ENCODE results near the gene ZNF688. TPM values are rescaled to one million over a fixed set of nuclear protein-coding genes. Genes with fewer than 3 reads are reported as not detected.

The ZNF688 gene
- total and polyA plus RNA-seq, 2 of the 13 experiments (the other 11 are each of a cell fraction or from before 2014, with no cell fraction given): 2.4 to 5.4 TPM

GRCh38 chr16:30604316-30604947 lies 32.9 kb upstream of the ZNF688 start (continued):
- TF ChIP-seq, protein P1, sequence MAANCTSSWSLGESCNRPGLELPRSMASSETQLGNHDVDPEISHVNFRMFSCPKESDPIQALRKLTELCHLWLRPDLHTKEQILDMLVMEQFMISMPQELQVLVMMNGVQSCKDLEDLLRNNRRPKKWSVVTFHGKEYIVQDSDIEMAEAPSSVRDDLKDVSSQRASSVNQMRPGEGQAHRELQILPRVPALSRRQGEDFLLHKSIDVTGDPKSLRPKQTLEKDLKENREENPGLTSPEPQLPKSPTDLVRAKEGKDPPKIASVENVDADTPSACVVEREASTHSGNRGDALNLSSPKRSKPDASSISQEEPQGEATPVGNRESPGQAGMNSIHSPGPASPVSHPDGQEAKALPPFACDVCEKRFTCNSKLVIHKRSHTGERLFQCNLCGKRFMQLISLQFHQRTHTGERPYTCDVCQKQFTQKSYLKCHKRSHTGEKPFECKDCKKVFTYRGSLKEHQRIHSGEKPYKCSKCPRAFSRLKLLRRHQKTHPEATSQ (CRISPR knock-in tag; IDR thresholded peaks at IDR 0.05; ENCODE audit: borderline replicate concordance): no peak
- no peak for TF ChIP-seq SNAI1 (CRISPR knock-in tag; IDR thresholded peaks at IDR 0.05; ENCODE audit: borderline replicate concordance)
- no peak for TF ChIP-seq KLF13 (CRISPR knock-in tag; IDR thresholded peaks at IDR 0.05)
- no peak for TF ChIP-seq JUNB (CRISPR knock-in tag; IDR thresholded peaks at IDR 0.05; ENCODE audit: borderline replicate concordance)
- TF ChIP-seq HDAC1 (CRISPR knock-in tag; IDR thresholded peaks at IDR 0.05): no peak
- no peak for TF ChIP-seq ZFP41 (CRISPR knock-in tag; IDR thresholded peaks at IDR 0.05; ENCODE audit: borderline replicate concordance)
- TF ChIP-seq SMAD1 (CRISPR knock-in tag; IDR thresholded peaks at IDR 0.05; ENCODE audit: borderline replicate concordance, low read depth): no peak
- TF ChIP-seq ZBTB14 (CRISPR knock-in tag; IDR thresholded peaks at IDR 0.05): no peak
- no peak for TF ChIP-seq TBX2 (CRISPR knock-in tag; IDR thresholded peaks at IDR 0.05; ENCODE audit: borderline replicate concordance)
- no peak for TF ChIP-seq AKAP8 (CRISPR knock-in tag; IDR thresholded peaks at IDR 0.05)
- TF ChIP-seq ETV5 (CRISPR knock-in tag; IDR thresholded peaks at IDR 0.05; ENCODE audit: borderline replicate concordance): no peak
- no peak for TF ChIP-seq ADNP (CRISPR knock-in tag; IDR thresholded peaks at IDR 0.05)
- peak; percentile 96 for TF ChIP-seq ZBTB38 (CRISPR knock-in tag; IDR thresholded peaks at IDR 0.05)
- no peak for TF ChIP-seq PITX1 (CRISPR knock-in tag; IDR thresholded peaks at IDR 0.05)
- TF ChIP-seq ELF1 (CRISPR knock-in tag; IDR thresholded peaks at IDR 0.05): no peak
- no peak for TF ChIP-seq ZBTB25 (CRISPR knock-in tag; IDR thresholded peaks at IDR 0.05)
- no peak for TF ChIP-seq RFX3 (CRISPR knock-in tag; IDR thresholded peaks at IDR 0.05)
- TF ChIP-seq, protein P2, sequence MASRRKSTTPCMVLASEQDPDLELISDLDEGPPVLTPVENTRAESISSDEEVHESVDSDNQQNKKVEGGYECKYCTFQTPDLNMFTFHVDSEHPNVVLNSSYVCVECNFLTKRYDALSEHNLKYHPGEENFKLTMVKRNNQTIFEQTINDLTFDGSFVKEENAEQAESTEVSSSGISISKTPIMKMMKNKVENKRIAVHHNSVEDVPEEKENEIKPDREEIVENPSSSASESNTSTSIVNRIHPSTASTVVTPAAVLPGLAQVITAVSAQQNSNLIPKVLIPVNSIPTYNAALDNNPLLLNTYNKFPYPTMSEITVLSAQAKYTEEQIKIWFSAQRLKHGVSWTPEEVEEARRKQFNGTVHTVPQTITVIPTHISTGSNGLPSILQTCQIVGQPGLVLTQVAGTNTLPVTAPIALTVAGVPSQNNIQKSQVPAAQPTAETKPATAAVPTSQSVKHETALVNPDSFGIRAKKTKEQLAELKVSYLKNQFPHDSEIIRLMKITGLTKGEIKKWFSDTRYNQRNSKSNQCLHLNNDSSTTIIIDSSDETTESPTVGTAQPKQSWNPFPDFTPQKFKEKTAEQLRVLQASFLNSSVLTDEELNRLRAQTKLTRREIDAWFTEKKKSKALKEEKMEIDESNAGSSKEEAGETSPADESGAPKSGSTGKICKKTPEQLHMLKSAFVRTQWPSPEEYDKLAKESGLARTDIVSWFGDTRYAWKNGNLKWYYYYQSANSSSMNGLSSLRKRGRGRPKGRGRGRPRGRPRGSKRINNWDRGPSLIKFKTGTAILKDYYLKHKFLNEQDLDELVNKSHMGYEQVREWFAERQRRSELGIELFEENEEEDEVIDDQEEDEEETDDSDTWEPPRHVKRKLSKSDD (CRISPR knock-in tag; IDR thresholded peaks at IDR 0.05; ENCODE audit: low read depth): peak; percentile 46; the same call in 1 of the 2 replicates
- TF ChIP-seq AGO2 (optimal IDR thresholded peaks at IDR 0.05; ENCODE audit: low read depth, low read length): peak; percentile 90
- no peak for TF ChIP-seq ZNF274 (CRISPR knock-in tag; IDR thresholded peaks at IDR 0.05)
- TF ChIP-seq ZNF605 (CRISPR knock-in tag; IDR thresholded peaks at IDR 0.05): 0 out of 2 replicates have a peak, but pooled peaks have one; percentile 9
- TF ChIP-seq ZNF678 (CRISPR knock-in tag; IDR thresholded peaks at IDR 0.05): no peak

All from HepG2 (cell line).